Measurements from ENCODE around the gene ATG9B.

- no peak for TF ChIP-seq CTCF (IDR thresholded peaks at IDR 0.05 in 8 of 11, conservative IDR thresholded peaks at IDR 0.05 in 3 of 11)
- TF ChIP-seq POLR2A (IDR thresholded peaks at IDR 0.05): no peak
Measured at GRCh38 chr7:150997075-150997511, 27.2 kb downstream of the ATG9B start.
